HEK293 (cell line): ENCODE results near the gene ART5.

Experiments used
- CTCF ChIA-PET: fragments of 350-600 bp; formaldehyde crosslinking; extraction: SDS; loops from one replicate; lab custom pipeline; 2021; ENCODE audit warnings: antibody characterized with exemption; lab: Yijun Ruan, JAX
- POLR2A ChIA-PET: fragments of 300-600 bp; formaldehyde crosslinking; extraction: SDS; loops from one replicate; lab custom pipeline; 2020; ENCODE audit warnings: antibody characterized with exemption, inconsistent platforms; lab: Yijun Ruan, JAX
- H3K27ac ChIP-seq: fragments of 200-500 bp; sonication (Bioruptor generic); 2 replicates; pipeline ENCODE4 v1.5.1; 2014; ENCODE audit warnings: low read depth, low read length, control low read depth, inconsistent platforms; ENCODE audit errors: extremely low read depth
- H3K36me3 ChIP-seq, 2 experiments: fragments of 200-500 bp in 1 of 2; sonication (Bioruptor generic) in 1 of 2; 1 replicate in 1 of 2; 2 replicates in 1 of 2; pipeline ENCODE4 v1.5.1; 2014 to 2017; ENCODE audit warnings: inconsistent platforms in 2 of 2, low read length in 2 of 2; ENCODE audit not compliant: control insufficient read depth in 2 of 2, insufficient read depth in 1 of 2
- H3K4me1 ChIP-seq: fragments of 200-500 bp; sonication (Bioruptor generic); 2 replicates; pipeline ENCODE4 v1.5.1; 2014; ENCODE audit warnings: mild to moderate bottlenecking, low read length, inconsistent platforms; ENCODE audit not compliant: control insufficient read depth, insufficient read depth
- H3K4me3 ChIP-seq: 2 replicates; pipeline ENCODE4 v1.5.1; 2011; ENCODE audit warnings: low read depth, mild to moderate bottlenecking, control low read depth, low read length, moderate library complexity
- H3K9me3 ChIP-seq: fragments of 200-500 bp; sonication (Bioruptor generic); 2 replicates; pipeline ENCODE4 v1.5.1; 2014; ENCODE audit warnings: low read depth, low read length, inconsistent platforms; ENCODE audit not compliant: control insufficient read depth, insufficient read depth
- EGR2 ChIP-seq: fragments of 450-650 bp; formaldehyde crosslinking; IDR thresholded peaks from 2 replicates; pipeline ENCODE4 v1.5.1; 2016; ENCODE audit warnings: low read depth, missing biosample characterization, missing genetic modification characterization
- GLI2 ChIP-seq: fragments of 450-650 bp; formaldehyde crosslinking; IDR thresholded peaks from 2 replicates; pipeline ENCODE4; 2017; ENCODE audit warnings: missing biosample characterization, missing genetic modification characterization, low read depth, borderline replicate concordance
- GLIS1 ChIP-seq: fragments of 450-650 bp; formaldehyde crosslinking; IDR thresholded peaks from 2 replicates; pipeline ENCODE4 v1.5.1; 2016; ENCODE audit warnings: missing biosample characterization, missing genetic modification characterization
- REPIN1 ChIP-seq: fragments of 450-650 bp; formaldehyde crosslinking; IDR thresholded peaks from 2 replicates; pipeline ENCODE4 v1.5.1; 2017; ENCODE audit warnings: missing biosample characterization, missing genetic modification characterization, low read depth
- SETDB1 ChIP-seq: IDR thresholded peaks from one replicate; pipeline ENCODE4 v1.6.1; 2017; ENCODE audit warnings: mild to moderate bottlenecking, low read length, moderate library complexity, mixed read lengths; ENCODE audit not compliant: insufficient read length
- SP7 ChIP-seq: fragments of 450-650 bp; formaldehyde crosslinking; IDR thresholded peaks from 2 replicates; pipeline ENCODE4 v1.5.1; 2016; ENCODE audit warnings: missing biosample characterization, missing genetic modification characterization
- ZFP3 ChIP-seq: fragments of 450-650 bp; formaldehyde crosslinking; IDR thresholded peaks from 2 replicates; pipeline ENCODE4 v1.5.1; 2016; ENCODE audit warnings: low read depth, missing biosample characterization, missing genetic modification characterization
- ZFP69B ChIP-seq: fragments of 450-650 bp; formaldehyde crosslinking; IDR thresholded peaks from 2 replicates; pipeline ENCODE4 v1.5.1; 2016; ENCODE audit warnings: missing biosample characterization, missing genetic modification characterization
- ZNF169 ChIP-seq: fragments of 450-650 bp; formaldehyde crosslinking; IDR thresholded peaks from 2 replicates; pipeline ENCODE4 v1.5.1; 2016; ENCODE audit warnings: missing biosample characterization, missing genetic modification characterization
- ZNF19 ChIP-seq: fragments of 450-650 bp; formaldehyde crosslinking; IDR thresholded peaks from 2 replicates; pipeline ENCODE4; 2016; ENCODE audit warnings: missing biosample characterization, missing genetic modification characterization, low read depth
- ZNF302 ChIP-seq: fragments of 450-650 bp; formaldehyde crosslinking; IDR thresholded peaks from 2 replicates; pipeline ENCODE4 v1.5.1; 2016; ENCODE audit warnings: missing biosample characterization, missing genetic modification characterization, low read depth
- ZNF350 ChIP-seq: fragments of 450-650 bp; formaldehyde crosslinking; IDR thresholded peaks from 2 replicates; pipeline ENCODE4 v1.5.0; 2017; ENCODE audit warnings: missing biosample characterization, mild to moderate bottlenecking, missing genetic modification characterization
- ZNF48 ChIP-seq: fragments of 450-650 bp; formaldehyde crosslinking; IDR thresholded peaks from 2 replicates; pipeline ENCODE4 v1.5.1; 2016; ENCODE audit warnings: missing biosample characterization, missing genetic modification characterization
- ZNF530 ChIP-seq: fragments of 450-650 bp; formaldehyde crosslinking; IDR thresholded peaks from 2 replicates; pipeline ENCODE4 v1.5.1; 2016; ENCODE audit warnings: low read depth, missing biosample characterization, missing genetic modification characterization
- ZNF558 ChIP-seq: fragments of 450-650 bp; formaldehyde crosslinking; IDR thresholded peaks from 2 replicates; pipeline ENCODE4 v1.5.1; 2016; ENCODE audit warnings: missing biosample characterization, missing genetic modification characterization
- ZNF596 ChIP-seq: fragments of 450-650 bp; IDR thresholded peaks from 2 replicates; pipeline ENCODE4 v1.5.0; 2018; ENCODE audit warnings: missing biosample characterization, mild to moderate bottlenecking, missing genetic modification characterization, moderate library complexity
- ZNF792 ChIP-seq: fragments of 450-650 bp; formaldehyde crosslinking; IDR thresholded peaks from 2 replicates; pipeline ENCODE4 v1.5.1; 2016; ENCODE audit warnings: missing biosample characterization, missing genetic modification characterization
- ZSCAN23 ChIP-seq: fragments of 450-650 bp; formaldehyde crosslinking; IDR thresholded peaks from 2 replicates; pipeline ENCODE4 v1.5.1; 2016; ENCODE audit warnings: missing biosample characterization, missing genetic modification characterization
- TF ChIP-seq, protein P1 (sequence below): fragments of 450-650 bp; IDR thresholded peaks from 2 replicates; pipeline ENCODE4 v1.5.1; 2018; ENCODE audit warnings: missing biosample characterization, mild to moderate bottlenecking, missing genetic modification characterization
- TF ChIP-seq, protein P2 (sequence below): fragments of 450-650 bp; formaldehyde crosslinking; IDR thresholded peaks from 2 replicates; pipeline ENCODE4 v1.5.1; 2016; ENCODE audit warnings: missing biosample characterization, missing genetic modification characterization, low read depth

Gene ART5

DNA sequence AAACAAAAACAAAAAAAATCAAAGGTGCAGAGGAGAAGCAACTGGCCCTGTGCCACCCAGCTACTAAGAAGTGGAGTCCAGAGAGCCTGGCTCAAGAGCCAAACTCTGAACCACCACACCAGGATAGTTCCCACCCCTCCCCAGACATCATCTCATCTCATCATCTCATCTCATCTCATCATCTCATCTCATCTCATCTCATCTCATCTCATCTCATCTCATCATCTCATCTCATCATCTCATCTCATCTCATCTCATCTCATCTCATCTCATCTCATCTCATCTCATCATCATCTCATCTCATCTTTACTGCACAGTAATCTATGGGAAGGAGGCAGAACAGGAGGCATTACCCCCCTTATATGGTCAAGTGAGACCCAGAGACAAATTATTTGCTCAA, 21.1 kb upstream of the ART5 start:
- H3K36me3 ChIP-seq = peaks cover 0 to 38% of the 10 kb centered on the region in 2 experiments; a peak in 1 of 3 replicates
- POLR2A ChIA-PET = no interaction called here
- CTCF ChIA-PET = interaction anchor here (1.1 kb wide), 1 partner anchor 19 kb away, joined by 3 read pairs; no protein-coding TSS in a partner anchor
- no peak for TF ChIP-seq ZNF530
- no peak for TF ChIP-seq ZFP69B (tag by site-specific recombination)
- no peak for TF ChIP-seq ZNF350 (tag by site-specific recombination)
- no peak for TF ChIP-seq GLIS1 (tag by site-specific recombination)
- TF ChIP-seq ZFP3 = no peak
- no peak for TF ChIP-seq EGR2 (tag by site-specific recombination)
- TF ChIP-seq SETDB1 = no peak
- TF ChIP-seq ZNF596 (tag by site-specific recombination) = no peak
- TF ChIP-seq, protein P1, sequence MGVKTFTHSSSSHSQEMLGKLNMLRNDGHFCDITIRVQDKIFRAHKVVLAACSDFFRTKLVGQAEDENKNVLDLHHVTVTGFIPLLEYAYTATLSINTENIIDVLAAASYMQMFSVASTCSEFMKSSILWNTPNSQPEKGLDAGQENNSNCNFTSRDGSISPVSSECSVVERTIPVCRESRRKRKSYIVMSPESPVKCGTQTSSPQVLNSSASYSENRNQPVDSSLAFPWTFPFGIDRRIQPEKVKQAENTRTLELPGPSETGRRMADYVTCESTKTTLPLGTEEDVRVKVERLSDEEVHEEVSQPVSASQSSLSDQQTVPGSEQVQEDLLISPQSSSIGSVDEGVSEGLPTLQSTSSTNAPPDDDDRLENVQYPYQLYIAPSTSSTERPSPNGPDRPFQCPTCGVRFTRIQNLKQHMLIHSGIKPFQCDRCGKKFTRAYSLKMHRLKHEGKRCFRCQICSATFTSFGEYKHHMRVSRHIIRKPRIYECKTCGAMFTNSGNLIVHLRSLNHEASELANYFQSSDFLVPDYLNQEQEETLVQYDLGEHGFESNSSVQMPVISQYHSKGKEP = no peak
- TF ChIP-seq ZNF169 = no peak
- no peak for TF ChIP-seq ZNF48 (tag by site-specific recombination)
- no peak for TF ChIP-seq GLI2 (tag by site-specific recombination)
- TF ChIP-seq ZSCAN23 (tag by site-specific recombination) = no peak
- no peaks in the 10 kb centered on the region for H3K9me3 ChIP-seq
- no peak overlapping the region for H3K27ac ChIP-seq
- no peaks in the 10 kb centered on the region for H3K4me1 ChIP-seq
- H3K4me3 ChIP-seq = no peak overlapping the region

DNA sequence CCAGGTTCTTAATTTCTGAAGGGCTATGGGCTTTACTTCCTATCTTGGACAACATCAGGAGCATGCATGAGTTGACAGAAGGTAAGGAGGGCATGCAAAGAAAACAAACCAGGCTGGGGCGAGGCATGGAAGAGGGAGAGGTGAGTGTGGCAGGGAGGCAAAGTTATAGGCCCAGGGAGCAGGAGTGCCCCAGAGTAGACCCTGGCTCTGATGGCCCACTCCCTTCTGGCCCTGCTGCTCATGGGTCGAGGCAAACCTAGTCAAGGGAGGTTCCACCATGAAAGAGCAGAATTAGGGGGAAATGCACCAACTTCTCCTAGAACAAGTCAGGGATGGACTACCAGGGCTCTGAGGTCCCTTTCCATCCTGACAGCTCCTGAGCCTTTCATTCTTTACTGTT, 19.2 kb upstream of the ART5 start:
- no peak overlapping the region for H3K27ac ChIP-seq
- no peak overlapping the region for H3K4me3 ChIP-seq
- H3K36me3 ChIP-seq = peaks cover 0 to 19% of the 10 kb centered on the region in 2 experiments; a peak in 1 of 3 replicates
- H3K4me1 ChIP-seq = no peaks in the 10 kb centered on the region
- ChIA-PET CTCF (no interaction called here), POLR2A (no interaction called here)
- TF ChIP-seq ZNF19 = no peak
- no peak for TF ChIP-seq REPIN1
- no peak for TF ChIP-seq ZNF558
- TF ChIP-seq, protein P2, sequence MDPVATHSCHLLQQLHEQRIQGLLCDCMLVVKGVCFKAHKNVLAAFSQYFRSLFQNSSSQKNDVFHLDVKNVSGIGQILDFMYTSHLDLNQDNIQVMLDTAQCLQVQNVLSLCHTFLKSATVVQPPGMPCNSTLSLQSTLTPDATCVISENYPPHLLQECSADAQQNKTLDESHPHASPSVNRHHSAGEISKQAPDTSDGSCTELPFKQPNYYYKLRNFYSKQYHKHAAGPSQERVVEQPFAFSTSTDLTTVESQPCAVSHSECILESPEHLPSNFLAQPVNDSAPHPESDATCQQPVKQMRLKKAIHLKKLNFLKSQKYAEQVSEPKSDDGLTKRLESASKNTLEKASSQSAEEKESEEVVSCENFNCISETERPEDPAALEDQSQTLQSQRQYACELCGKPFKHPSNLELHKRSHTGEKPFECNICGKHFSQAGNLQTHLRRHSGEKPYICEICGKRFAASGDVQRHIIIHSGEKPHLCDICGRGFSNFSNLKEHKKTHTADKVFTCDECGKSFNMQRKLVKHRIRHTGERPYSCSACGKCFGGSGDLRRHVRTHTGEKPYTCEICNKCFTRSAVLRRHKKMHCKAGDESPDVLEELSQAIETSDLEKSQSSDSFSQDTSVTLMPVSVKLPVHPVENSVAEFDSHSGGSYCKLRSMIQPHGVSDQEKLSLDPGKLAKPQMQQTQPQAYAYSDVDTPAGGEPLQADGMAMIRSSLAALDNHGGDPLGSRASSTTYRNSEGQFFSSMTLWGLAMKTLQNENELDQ (tag by site-specific recombination) = no peak
- no peak for TF ChIP-seq SP7
- TF ChIP-seq ZNF792 (tag by site-specific recombination) = no peak
- TF ChIP-seq ZNF350 (tag by site-specific recombination) = no peak
- TF ChIP-seq ZNF302 (tag by site-specific recombination) = no peak
- no peaks in the 10 kb centered on the region for H3K9me3 ChIP-seq
